ENCODE results near the gene UNC13A.

DNA sequence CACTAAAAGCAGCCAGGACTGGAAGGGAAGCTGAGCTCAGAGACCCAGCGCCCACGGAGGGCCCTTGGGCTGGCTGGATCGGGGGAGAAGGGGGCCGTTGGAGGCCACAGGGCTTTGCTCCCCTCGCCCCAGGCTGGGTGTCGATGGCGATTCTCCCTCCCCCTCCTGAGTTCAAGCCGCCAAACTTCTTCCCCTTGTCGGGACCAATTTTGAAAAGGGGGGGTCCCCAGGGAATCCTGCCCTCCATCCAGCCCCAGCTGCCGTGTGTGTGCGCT, 71.5 kb downstream of the UNC13A start:
- TF ChIP-seq NR2C2 (CRISPR knock-in tag; IDR thresholded peaks at IDR 0.05) = no peak
- TF ChIP-seq, protein P1, sequence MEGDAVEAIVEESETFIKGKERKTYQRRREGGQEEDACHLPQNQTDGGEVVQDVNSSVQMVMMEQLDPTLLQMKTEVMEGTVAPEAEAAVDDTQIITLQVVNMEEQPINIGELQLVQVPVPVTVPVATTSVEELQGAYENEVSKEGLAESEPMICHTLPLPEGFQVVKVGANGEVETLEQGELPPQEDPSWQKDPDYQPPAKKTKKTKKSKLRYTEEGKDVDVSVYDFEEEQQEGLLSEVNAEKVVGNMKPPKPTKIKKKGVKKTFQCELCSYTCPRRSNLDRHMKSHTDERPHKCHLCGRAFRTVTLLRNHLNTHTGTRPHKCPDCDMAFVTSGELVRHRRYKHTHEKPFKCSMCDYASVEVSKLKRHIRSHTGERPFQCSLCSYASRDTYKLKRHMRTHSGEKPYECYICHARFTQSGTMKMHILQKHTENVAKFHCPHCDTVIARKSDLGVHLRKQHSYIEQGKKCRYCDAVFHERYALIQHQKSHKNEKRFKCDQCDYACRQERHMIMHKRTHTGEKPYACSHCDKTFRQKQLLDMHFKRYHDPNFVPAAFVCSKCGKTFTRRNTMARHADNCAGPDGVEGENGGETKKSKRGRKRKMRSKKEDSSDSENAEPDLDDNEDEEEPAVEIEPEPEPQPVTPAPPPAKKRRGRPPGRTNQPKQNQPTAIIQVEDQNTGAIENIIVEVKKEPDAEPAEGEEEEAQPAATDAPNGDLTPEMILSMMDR (IDR thresholded peaks at IDR 0.05) = no peak
- no peak for TF ChIP-seq OVOL2 (CRISPR knock-in tag; IDR thresholded peaks at IDR 0.05; ENCODE audit: borderline replicate concordance)
- TF ChIP-seq, protein P2, sequence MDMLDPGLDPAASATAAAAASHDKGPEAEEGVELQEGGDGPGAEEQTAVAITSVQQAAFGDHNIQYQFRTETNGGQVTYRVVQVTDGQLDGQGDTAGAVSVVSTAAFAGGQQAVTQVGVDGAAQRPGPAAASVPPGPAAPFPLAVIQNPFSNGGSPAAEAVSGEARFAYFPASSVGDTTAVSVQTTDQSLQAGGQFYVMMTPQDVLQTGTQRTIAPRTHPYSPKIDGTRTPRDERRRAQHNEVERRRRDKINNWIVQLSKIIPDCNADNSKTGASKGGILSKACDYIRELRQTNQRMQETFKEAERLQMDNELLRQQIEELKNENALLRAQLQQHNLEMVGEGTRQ (CRISPR knock-in tag; IDR thresholded peaks at IDR 0.05) = no peak
- TF ChIP-seq ZNF263 (CRISPR knock-in tag; IDR thresholded peaks at IDR 0.05; ENCODE audit: low read depth) = no peak
- TF ChIP-seq, protein P3, sequence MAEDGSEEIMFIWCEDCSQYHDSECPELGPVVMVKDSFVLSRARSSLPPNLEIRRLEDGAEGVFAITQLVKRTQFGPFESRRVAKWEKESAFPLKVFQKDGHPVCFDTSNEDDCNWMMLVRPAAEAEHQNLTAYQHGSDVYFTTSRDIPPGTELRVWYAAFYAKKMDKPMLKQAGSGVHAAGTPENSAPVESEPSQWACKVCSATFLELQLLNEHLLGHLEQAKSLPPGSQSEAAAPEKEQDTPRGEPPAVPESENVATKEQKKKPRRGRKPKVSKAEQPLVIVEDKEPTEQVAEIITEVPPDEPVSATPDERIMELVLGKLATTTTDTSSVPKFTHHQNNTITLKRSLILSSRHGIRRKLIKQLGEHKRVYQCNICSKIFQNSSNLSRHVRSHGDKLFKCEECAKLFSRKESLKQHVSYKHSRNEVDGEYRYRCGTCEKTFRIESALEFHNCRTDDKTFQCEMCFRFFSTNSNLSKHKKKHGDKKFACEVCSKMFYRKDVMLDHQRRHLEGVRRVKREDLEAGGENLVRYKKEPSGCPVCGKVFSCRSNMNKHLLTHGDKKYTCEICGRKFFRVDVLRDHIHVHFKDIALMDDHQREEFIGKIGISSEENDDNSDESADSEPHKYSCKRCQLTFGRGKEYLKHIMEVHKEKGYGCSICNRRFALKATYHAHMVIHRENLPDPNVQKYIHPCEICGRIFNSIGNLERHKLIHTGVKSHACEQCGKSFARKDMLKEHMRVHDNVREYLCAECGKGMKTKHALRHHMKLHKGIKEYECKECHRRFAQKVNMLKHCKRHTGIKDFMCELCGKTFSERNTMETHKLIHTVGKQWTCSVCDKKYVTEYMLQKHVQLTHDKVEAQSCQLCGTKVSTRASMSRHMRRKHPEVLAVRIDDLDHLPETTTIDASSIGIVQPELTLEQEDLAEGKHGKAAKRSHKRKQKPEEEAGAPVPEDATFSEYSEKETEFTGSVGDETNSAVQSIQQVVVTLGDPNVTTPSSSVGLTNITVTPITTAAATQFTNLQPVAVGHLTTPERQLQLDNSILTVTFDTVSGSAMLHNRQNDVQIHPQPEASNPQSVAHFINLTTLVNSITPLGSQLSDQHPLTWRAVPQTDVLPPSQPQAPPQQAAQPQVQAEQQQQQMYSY (CRISPR knock-in tag; IDR thresholded peaks at IDR 0.05) = no peak
- TF ChIP-seq CREB1 (CRISPR knock-in tag; IDR thresholded peaks at IDR 0.05) = no peak
- no peak for TF ChIP-seq TP53 (CRISPR knock-in tag; IDR thresholded peaks at IDR 0.05)
- TF ChIP-seq MXD4 (CRISPR knock-in tag; IDR thresholded peaks at IDR 0.05; ENCODE audit: borderline replicate concordance) = no peak
- TF ChIP-seq ZNF232 (CRISPR knock-in tag; IDR thresholded peaks at IDR 0.05) = no peak
- TF ChIP-seq SP1 (CRISPR knock-in tag; conservative IDR thresholded peaks at IDR 0.05) = no peak
- TF ChIP-seq, protein P4, sequence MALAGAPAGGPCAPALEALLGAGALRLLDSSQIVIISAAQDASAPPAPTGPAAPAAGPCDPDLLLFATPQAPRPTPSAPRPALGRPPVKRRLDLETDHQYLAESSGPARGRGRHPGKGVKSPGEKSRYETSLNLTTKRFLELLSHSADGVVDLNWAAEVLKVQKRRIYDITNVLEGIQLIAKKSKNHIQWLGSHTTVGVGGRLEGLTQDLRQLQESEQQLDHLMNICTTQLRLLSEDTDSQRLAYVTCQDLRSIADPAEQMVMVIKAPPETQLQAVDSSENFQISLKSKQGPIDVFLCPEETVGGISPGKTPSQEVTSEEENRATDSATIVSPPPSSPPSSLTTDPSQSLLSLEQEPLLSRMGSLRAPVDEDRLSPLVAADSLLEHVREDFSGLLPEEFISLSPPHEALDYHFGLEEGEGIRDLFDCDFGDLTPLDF (CRISPR knock-in tag; IDR thresholded peaks at IDR 0.05) = no peak
- no peak for TF ChIP-seq ZNF396 (CRISPR knock-in tag; IDR thresholded peaks at IDR 0.05; ENCODE audit: borderline replicate concordance)
- TF ChIP-seq, protein P5, sequence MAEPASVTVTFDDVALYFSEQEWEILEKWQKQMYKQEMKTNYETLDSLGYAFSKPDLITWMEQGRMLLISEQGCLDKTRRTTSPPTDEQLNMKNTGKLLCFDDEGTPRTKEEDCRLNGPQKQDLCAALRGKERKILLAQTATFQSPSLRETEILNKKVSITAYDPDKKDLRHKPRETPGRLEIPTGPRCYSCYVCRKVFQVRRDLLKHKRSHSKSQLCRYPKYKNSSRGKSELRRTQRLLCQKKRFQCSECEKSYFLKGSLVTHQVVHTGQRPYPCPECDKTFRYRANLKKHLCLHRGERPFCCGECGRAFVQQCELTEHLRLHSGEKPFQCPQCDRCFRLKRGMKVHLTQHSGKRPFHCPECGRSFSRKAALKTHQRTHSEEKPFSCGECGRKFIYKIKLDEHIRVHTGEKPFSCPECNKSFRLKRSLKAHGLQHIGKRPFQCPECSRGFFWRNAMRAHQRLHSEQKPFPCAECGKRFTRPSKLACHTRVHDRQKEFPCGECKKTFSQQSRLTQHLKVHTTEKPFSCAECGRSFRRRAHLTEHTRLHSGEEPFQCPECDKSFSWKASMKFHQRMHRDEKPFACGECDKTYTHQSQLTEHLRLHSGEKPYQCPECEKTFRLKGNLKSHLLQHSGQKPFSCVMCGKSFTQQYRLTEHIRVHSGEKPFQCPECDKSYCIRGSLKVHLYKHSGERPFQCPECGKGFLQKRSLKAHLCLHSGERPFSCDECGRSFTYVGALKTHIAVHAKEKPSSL (CRISPR knock-in tag; conservative IDR thresholded peaks at IDR 0.05) = no peak

Measured in WTC11 (cell line).